NCI-H1048 (cell line): Measurements from ENCODE around the gene SNN.

Experiments used
- DNase-seq: peaks from one replicate; lab custom pipeline; 2025; lab: John Stamatoyannopoulos, UW

The SNN gene

DNA sequence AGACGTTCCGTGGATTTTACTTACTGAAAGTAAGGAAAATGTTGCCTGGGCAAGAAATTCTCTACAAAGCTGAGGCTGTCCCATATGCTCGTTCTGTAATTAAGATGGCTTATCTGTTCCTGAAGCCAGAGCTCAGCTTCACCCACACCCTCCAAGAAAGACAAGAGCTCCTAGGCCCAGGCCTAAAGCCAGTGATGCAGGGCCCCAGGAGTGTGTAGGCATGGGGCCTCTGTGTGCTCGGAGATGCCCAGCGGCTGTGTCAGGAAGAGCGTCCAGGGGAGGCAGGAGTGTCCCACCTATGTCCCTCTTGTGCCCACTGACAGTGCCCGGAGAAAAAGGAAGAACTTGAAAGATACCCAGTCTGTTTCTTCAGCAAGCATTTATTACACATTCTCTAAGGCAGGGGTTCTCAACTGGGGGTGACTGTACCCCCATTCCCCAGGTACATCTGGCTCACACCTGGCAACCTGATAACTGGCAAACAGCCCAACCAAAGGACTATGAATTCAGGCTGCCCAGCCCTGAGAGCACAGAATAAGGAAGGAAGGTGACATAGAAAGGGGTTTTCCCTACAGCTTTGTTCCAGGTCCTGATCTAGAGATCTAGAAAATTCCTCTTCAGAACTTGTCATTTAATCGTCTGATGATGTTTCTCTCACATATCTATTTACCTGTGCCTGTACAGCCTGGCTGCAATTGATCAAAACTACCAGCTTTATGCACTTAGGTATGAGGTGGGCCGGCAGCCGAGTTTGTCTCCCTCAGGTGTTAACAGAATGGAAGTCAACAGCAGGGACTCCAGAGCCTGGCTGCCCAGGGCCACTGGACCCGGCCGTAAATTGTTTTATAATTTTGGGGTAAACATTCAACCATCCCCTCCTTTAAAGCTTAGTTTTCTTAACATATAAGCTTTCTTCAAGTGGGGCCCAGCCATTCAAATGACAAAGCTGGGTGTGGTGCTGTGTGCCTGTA is 12.0 kb downstream of the SNN start:
- DNase-seq = no peak

GRCh38 chr16:11681556-11681955 is 13.3 kb downstream of the SNN start:
- DNase-seq = no peak

DNA sequence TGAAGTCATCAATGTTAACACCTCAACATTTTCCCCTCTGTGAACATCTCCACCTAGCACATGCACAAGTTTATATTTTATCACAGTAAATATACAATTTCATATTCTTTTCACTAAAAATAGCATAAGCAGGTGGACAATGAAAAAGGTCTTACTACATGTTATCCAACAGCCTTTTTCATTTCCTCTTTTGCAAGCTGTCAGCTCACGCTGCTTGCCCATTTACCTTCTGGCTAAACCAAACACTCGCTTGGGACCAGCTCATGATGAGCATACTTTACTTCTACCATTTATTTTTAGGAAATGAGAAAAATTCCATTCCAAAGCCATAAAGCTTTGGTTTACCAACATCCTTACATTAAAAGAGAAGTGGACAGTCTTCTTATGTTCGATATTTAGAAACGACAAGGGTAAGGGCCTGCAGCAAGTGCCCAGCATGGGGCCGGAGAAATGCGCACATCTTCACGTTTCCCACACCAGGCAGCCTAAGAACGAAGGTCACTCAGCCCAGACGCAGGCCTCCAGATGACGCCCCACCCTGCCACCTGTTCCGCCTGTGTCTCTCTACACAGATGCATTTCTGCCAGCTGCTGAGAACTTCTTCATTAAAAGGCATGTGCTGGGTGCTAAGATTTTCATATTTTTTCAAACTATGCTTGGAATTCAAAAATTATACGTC is 13.9 kb downstream of the SNN start:
- DNase-seq = no peak

DNA sequence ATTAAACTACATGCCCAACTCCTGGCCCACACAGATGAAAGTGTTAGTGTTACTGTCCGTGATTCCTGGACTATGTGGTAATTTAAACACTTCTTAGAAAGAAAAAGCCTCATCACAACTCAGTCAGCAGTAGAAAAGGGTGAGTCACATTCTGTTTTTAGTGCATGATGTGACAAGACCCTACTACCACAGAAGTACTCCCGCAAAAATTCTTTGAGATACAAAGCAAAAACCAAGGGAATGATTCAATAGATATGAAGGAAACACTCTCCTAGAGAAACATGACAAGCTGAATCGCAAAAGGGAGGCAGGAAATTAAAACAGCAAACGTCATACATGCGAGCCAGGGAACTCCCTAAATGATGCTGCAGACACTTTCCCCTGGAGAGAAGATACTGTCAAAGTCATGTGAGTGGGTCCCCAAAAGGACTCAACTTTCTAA is 14.4 kb downstream of the SNN start:
- DNase-seq = no peak

DNA sequence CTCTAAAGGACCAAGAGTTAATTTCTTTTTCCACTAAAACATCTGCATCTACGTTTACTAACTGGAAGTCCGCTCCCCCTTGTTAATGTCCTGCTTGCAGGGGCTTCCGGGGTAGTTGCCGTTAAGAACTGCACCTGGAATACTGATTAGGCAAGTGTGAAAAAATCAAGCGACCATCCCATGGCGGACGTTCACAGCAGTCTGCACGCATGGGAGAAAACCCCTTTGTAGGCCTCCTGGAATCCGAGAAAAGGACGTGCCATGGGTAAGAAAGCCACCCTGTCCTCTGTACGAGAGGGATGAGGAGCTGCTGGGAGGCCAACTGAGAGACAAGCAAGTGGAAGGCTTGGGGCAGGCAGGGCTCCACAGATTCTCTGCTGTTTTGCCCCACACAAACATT is 14.9 kb downstream of the SNN start:
- no peak for DNase-seq

- DNase-seq = no peak
Observed at GRCh38 chr16:11684231-11685025, 16.2 kb downstream of the SNN start.

- DNase-seq = no peak
Observed at GRCh38 chr16:11685844-11686618, 17.8 kb downstream of the SNN start.

- no peak for DNase-seq
Observed at GRCh38 chr16:11686713-11687380, 18.6 kb downstream of the SNN start.

DNA sequence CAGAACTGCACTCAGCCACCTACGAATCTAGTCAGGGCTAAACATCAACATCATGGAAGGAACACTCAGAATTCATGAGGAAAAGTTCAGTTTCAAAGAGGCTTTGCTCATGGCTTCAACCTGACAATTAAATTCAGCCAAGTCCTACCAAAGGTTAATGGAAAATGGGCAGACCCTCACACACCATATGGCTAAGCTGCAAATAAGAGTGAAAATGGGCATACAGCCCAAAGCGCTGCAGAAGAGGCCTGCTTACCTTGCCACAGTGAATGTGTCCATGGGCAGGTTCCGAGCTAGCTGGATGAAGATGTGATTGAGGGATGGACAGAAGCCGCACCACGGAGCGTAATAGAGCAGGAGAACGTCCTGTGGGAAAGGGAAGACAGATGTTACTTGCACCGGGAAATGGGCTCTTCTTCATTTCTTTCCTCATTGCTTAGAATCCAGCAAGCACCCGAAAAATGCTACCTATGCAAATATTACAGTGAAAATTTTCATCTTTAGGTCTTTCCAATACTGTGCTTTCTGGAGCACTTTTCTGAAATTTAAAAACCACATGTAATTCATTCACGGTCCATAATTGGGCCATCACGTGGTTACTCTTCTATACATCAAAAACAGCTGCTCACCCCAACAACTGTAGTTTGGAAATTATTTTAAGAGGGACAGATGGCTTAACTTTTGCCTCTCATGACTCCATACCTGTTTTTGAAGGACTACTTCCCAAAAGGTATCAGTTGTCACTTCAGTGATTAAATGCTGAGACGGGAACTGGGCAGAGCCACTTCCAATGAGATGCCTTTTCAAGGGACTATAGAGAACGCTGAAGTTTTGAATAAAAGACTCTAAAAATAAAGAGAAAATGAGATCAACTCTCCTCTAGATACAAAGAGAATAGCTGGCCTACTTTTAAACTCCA is 19.6 kb downstream of the SNN start:
- no peak for DNase-seq

DNA sequence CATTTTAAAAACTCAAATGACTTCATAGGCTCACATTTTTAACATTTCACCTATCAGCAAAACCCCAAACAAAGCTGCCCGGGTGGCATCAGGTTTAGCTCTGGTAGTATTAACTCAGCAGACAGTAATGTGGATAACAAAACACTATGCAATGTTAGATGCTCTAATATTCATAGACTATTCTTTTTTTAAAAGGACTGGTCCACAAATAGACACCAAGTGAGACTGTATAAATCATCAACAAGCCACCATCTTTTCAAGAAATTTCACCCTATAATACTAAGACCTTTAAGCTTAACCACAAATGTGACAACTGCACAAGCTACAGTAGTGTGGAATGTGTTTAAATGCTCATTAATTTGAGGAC is 20.2 kb downstream of the SNN start:
- no peak for DNase-seq

- DNase-seq = no peak
Observed at GRCh38 chr16:11689031-11689840, 21.0 kb downstream of the SNN start.

GRCh38 chr16:11691235-11691634 is 23.0 kb downstream of the SNN start:
- no peak for DNase-seq

GRCh38 chr16:11691771-11692170 is 23.5 kb downstream of the SNN start:
- no peak for DNase-seq

DNA sequence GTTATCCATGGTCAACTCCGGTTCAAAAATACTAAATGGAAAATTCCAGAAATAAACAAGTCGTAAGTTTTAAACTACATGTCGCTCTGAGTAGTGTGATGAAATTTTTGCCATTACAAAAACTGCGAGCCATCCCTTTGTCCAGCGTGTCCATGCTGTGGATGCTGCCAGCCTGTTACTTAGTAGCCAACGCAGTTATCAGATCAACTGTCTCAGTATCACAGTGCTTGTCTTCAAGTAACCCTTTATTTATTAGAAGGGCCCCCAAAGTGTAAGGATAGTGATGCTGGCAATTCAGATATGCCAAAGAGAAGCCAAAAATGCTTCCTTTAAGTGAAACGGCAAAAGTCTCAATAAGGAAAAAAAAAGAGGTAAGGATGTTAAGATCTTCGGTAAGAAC is 23.9 kb downstream of the SNN start:
- DNase-seq = no peak

DNA sequence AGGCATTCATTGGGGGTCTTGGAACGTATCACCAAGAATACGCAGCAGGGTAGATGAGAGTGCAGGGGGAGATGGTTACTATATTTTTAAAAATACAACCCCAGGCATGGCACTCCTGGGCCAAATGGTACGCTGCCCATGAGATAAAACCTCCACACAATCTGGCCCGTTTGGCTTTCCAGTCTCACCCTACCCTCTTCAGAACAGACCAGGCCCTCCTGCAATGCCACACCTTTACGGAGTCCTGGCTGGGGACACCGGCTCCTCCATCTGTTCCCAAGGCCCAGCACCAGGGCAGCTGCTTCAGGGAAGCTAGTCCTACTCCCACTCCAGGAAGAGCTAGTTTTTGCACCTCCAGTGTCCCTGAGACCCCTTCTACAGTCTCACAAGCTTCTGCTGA is 24.4 kb downstream of the SNN start:
- no peak for DNase-seq

DNA sequence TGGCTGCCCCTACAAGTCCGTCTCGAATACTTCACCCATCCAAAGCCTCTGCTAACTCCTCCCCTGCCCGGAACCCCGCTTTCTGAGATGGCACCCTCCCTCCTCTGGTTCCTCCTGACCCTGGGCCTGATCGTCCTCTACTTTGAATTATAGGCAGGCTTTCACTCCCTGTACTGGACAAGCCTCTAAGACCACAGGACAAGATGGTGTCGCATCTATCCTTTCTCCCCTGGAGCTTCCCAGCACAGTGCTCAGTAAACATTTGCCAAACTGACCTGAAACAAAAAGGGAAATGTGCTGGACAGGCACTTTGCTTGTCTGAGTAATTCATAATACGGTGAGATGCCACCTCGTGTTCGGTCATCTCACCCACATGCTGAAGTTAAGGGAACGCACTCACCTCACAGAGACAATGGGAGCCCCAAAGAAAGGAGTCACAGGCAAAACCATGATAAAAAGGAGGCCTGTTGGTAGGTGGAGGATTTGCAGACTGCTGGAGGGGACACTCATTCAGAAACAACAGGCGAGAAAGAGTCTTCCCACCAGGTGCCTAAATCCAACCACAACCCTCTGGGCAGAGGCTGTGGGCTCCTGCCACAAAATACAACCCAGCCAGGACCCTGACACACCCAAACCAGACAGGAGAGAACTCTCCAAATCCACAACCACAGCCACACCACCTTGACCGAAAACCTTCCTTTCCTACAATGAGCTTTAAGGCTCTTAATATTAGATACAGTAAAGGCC is 28.2 kb downstream of the SNN start:
- DNase-seq = no peak

- DNase-seq = no peak
Observed at GRCh38 chr16:11697319-11697718, 29.1 kb downstream of the SNN start.

DNA sequence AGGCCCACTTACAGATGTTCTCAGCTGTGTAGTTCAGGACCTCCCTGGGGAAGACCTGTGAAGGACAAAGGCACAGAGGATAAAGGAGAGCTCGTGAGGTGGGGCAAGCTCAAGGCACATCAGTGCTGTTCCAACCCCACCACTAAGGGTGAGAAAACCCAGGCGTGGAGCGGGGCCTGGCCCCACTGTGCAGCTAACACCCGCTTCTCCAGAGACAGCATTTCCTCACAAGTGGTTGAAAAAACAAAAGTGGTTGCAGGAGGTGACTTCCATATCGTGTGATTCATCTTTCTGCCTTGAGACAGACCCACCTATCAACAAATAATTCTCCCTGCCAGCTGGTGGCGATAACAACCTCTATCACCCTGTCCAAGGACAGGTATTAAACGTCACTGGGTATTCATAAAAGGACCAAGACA is 30.0 kb downstream of the SNN start:
- DNase-seq = no peak
